Cardiac muscle cell (in vitro differentiated cells and primary cell): Measurements from ENCODE around the gene OGDH. TPM values are rescaled to one million over a fixed set of nuclear protein-coding genes. Genes with fewer than 3 reads are reported as not detected.
"Not testable (repeated sequence)": the region's sequence is repeated elsewhere in the genome, so short reads cannot be mapped to it uniquely, and the experiment has no call there.

Source experiments
- DNase-seq, 2 donors: peaks; one replicate each; pipeline versions ENCODE4 v3.0.0 to v3.0.0-alpha.2; 2010 to 2017; ENCODE audit warnings: low read depth in 1 of 2, low spot score in 1 of 2
- H3K27ac ChIP-seq: fragments of 200-600 bp; sonication (generic); 2 replicates; pipeline ENCODE4 v1.5.1; 2016
- H3K27me3 ChIP-seq: fragments of 200-600 bp; sonication (generic); 2 replicates; pipeline ENCODE4 v1.6.0; 2016; ENCODE audit warnings: control low read depth
- H3K36me3 ChIP-seq: fragments of 200-600 bp; sonication (generic); 2 replicates; pipeline ENCODE4 v1.5.1; 2016; ENCODE audit warnings: control low read depth
- H3K4me1 ChIP-seq: fragments of 200-600 bp; sonication (generic); 2 replicates; pipeline ENCODE4 v1.8.1; 2017; ENCODE audit warnings: low read depth, mild to moderate bottlenecking, mixed run types
- H3K4me3 ChIP-seq: fragments of 200-600 bp; sonication (generic); 2 replicates; pipeline ENCODE4 v1.5.1; 2016; ENCODE audit warnings: mild to moderate bottlenecking
- H3K9me3 ChIP-seq: fragments of 200-600 bp; sonication (generic); 2 replicates; pipeline ENCODE4 v1.5.1; 2017; ENCODE audit warnings: low read depth, mild to moderate bottlenecking, control low read depth
- CTCF ChIP-seq: IDR thresholded peaks from 2 replicates; pipeline ENCODE4 v1.5.1; 2012; ENCODE audit warnings: low read depth, mild to moderate bottlenecking, low read length
- polyA plus RNA-seq: library from polyadenylated mRNA; unstranded; fragments of >200 nt; fragmentation: Nextera tagmentation; extraction: Ambion mirVana; gene quantifications from 2 replicates; pipeline ENCODE4 v1.2.1, GENCODE V29; 2016
- total RNA-seq: library from RNA; depleted of rRNA; stranded (reverse); fragments of >200 nt; gene quantifications from 2 replicates; pipeline ENCODE4 v1.2.3, GENCODE V29; 2016

Gene OGDH
- total and polyA plus RNA-seq, 2 experiments from 2014 or later: 71.9 to 111 TPM

GRCh38 chr7:44727937-44728262, 121.5 kb downstream of the OGDH start:
- Histone ChIP-seq H3K4me1 (no peaks in the 10 kb centered on the region), H3K4me3 (no peak overlapping the region), H3K27me3 (no peaks in the 10 kb centered on the region), H3K27ac (no peak overlapping the region), H3K9me3 (no peaks in the 10 kb centered on the region), H3K36me3 (no peaks in the 10 kb centered on the region)
- DNase-seq: no peak
- TF ChIP-seq CTCF: no peak

GRCh38 chr7:44729949-44730590, 123.6 kb downstream of the OGDH start:
- DNase-seq: no peak
- Histone ChIP-seq H3K27ac (no peak overlapping the region), H3K27me3 (no peaks in the 10 kb centered on the region), H3K4me1 (no peaks in the 10 kb centered on the region), H3K9me3 (no peaks in the 10 kb centered on the region), H3K36me3 (no peaks in the 10 kb centered on the region), H3K4me3 (no peak overlapping the region)
- no peak for TF ChIP-seq CTCF

GRCh38 chr7:44732971-44733370, 126.5 kb downstream of the OGDH start:
- H3K27ac ChIP-seq, DNase-seq, H3K9me3 ChIP-seq, H3K36me3 ChIP-seq, H3K4me1 ChIP-seq, H3K27me3 ChIP-seq, H3K4me3 ChIP-seq: not testable (repeated sequence)

- no peaks in the 10 kb centered on the region for H3K27me3 ChIP-seq
- no peak overlapping the region for H3K27ac ChIP-seq
- no peak overlapping the region for H3K4me3 ChIP-seq
- H3K36me3 ChIP-seq: no peaks in the 10 kb centered on the region
- no peak for TF ChIP-seq CTCF
- H3K9me3 ChIP-seq: no peaks in the 10 kb centered on the region
- no peaks in the 10 kb centered on the region for H3K4me1 ChIP-seq
- DNase-seq: peak in 1 of 2 donors; percentile 55
Observed at GRCh38 chr7:44733708-44734481, 127.5 kb downstream of the OGDH start.

GRCh38 chr7:44735403-44736165, 129.2 kb downstream of the OGDH start:
- H3K27me3 ChIP-seq: no peaks in the 10 kb centered on the region
- no peak overlapping the region for H3K4me3 ChIP-seq
- no peaks in the 10 kb centered on the region for H3K36me3 ChIP-seq
- no peak for TF ChIP-seq CTCF
- no peaks in the 10 kb centered on the region for H3K4me1 ChIP-seq
- peak in 1 of 2 donors; percentile 97 for DNase-seq
- H3K27ac ChIP-seq: no peak overlapping the region
- no peaks in the 10 kb centered on the region for H3K9me3 ChIP-seq

GRCh38 chr7:44736896-44737295, 130.5 kb downstream of the OGDH start:
- Histone ChIP-seq H3K27me3 (no peaks in the 10 kb centered on the region), H3K4me3 (no peak overlapping the region), H3K4me1 (no peaks in the 10 kb centered on the region), H3K27ac (no peak overlapping the region), H3K36me3 (no peaks in the 10 kb centered on the region), H3K9me3 (no peaks in the 10 kb centered on the region)
- no peak for DNase-seq
- no peak for TF ChIP-seq CTCF
